Loucy (cell line): Measurements from ENCODE around the gene CDK19.

ENCODE experiments used
- EZH2phosphoT487 ChIP-seq: fragments of 200-600 bp; IDR thresholded peaks from 2 replicates; pipeline ENCODE4 v1.6.1; 2018; ENCODE audit warnings: antibody characterized with exemption, mild to moderate bottlenecking, moderate library complexity, borderline replicate concordance
- TF ChIP-seq, protein P1 (sequence below): fragments of 200-600 bp; sonication (generic); conservative IDR thresholded peaks from 2 replicates; pipeline ENCODE4 v1.5.1; 2014; ENCODE audit warnings: mild to moderate bottlenecking, antibody characterized with exemption, low read length

DNA sequence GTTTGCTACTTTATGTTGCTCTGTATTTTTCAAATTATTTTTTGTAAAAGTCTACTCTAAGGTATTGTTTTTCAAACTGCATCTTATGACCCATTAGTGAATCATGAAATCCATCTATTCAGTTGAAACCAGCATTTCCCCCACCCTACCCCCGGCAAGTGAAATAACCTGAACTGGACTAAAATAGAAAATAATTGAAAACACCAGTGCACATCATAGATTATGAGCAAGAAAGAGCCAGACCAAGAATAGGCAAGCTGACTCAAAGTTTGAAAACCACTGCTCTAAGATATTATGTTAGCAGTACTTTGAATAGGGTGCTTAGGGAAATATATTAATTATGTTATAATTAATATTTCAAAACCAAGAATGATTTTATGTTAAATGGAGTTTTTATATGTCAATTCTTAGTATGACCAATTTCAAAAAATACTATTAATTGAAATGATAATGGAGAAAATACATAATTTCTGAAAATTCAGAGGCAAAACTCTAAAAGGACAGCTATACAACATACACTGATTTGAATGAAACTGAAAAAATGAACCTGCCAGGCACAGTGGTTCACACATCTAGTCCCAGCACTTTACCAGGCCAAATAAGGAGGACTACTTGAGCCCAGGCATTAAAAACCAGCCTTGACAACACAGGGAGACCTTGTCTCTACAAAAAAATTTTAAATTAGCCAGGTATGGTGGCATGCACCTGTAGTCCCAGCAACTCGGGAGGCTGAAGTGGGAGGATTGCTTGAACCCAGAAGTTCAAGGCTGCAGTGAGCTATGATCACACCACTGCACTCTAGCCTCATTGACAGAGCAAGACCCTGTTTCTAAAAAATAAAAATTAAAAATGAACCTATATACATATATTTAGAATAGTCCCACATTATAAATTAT lies 112.0 kb downstream of the CDK19 start:
- TF ChIP-seq, protein P1, sequence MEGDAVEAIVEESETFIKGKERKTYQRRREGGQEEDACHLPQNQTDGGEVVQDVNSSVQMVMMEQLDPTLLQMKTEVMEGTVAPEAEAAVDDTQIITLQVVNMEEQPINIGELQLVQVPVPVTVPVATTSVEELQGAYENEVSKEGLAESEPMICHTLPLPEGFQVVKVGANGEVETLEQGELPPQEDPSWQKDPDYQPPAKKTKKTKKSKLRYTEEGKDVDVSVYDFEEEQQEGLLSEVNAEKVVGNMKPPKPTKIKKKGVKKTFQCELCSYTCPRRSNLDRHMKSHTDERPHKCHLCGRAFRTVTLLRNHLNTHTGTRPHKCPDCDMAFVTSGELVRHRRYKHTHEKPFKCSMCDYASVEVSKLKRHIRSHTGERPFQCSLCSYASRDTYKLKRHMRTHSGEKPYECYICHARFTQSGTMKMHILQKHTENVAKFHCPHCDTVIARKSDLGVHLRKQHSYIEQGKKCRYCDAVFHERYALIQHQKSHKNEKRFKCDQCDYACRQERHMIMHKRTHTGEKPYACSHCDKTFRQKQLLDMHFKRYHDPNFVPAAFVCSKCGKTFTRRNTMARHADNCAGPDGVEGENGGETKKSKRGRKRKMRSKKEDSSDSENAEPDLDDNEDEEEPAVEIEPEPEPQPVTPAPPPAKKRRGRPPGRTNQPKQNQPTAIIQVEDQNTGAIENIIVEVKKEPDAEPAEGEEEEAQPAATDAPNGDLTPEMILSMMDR: no peak
- TF ChIP-seq EZH2phosphoT487: no peak
